ENCODE measurements around the gene TBC1D14. TPM values are rescaled to one million over a fixed set of nuclear protein-coding genes. Genes with fewer than 3 reads are reported as not detected.

Gene TBC1D14
- total RNA-seq, 1 donor from 2014 or later: 34.9 TPM

- Mint-ChIP-seq H3K4me1 (ENCODE audit: low read depth) (peaks cover 38% of the 10 kb centered on the region), H3K27ac (no peak overlapping the region), H3K27me3 (ENCODE audit: low read depth) (no peaks in the 10 kb centered on the region), H3K4me3 (ENCODE audit: low read depth) (no peak overlapping the region), H3K36me3 (ENCODE audit: low read depth) (peaks cover 53% of the 10 kb centered on the region), H3K9me3 (no peaks in the 10 kb centered on the region)
- intact Hi-C loops (cut with micrococcal nuclease): loop anchor here (5.0 kb wide), 2 partner anchors 42 to 57 kb away; no protein-coding TSS in a partner anchor
- no peak for DNase-seq (ENCODE audit: low spot score)
Observed at GRCh38 chr4:6929812-6930464, 20.3 kb downstream of the TBC1D14 start.

GRCh38 chr4:6932475-6932874 is 22.8 kb downstream of the TBC1D14 start:
- no peak overlapping the region for H3K27ac Mint-ChIP-seq
- H3K36me3 Mint-ChIP-seq (ENCODE audit: low read depth): peaks cover 43% of the 10 kb centered on the region
- no peak for DNase-seq (ENCODE audit: low spot score)
- H3K4me3 Mint-ChIP-seq (ENCODE audit: low read depth): no peak overlapping the region
- intact Hi-C loops (cut with micrococcal nuclease): no loop called here
- no peaks in the 10 kb centered on the region for H3K9me3 Mint-ChIP-seq
- peaks cover 15% of the 10 kb centered on the region for H3K4me1 Mint-ChIP-seq (ENCODE audit: low read depth)
- no peaks in the 10 kb centered on the region for H3K27me3 Mint-ChIP-seq (ENCODE audit: low read depth)

- intact Hi-C loops (cut with micrococcal nuclease): no loop called here
- no peaks in the 10 kb centered on the region for H3K9me3 Mint-ChIP-seq
- no peak overlapping the region for H3K4me3 Mint-ChIP-seq (ENCODE audit: low read depth)
- no peak for DNase-seq (ENCODE audit: low spot score)
- H3K36me3 Mint-ChIP-seq (ENCODE audit: low read depth): peaks cover 45% of the 10 kb centered on the region
- H3K4me1 Mint-ChIP-seq (ENCODE audit: low read depth): peaks cover 11% of the 10 kb centered on the region
- H3K27ac Mint-ChIP-seq: no peak overlapping the region
- no peaks in the 10 kb centered on the region for H3K27me3 Mint-ChIP-seq (ENCODE audit: low read depth)
Observed at GRCh38 chr4:6932918-6933317, 23.3 kb downstream of the TBC1D14 start.

- H3K4me1 Mint-ChIP-seq (ENCODE audit: low read depth): peaks cover 11% of the 10 kb centered on the region
- no peak overlapping the region for H3K27ac Mint-ChIP-seq
- DNase-seq (ENCODE audit: low spot score): no peak
- no peaks in the 10 kb centered on the region for H3K27me3 Mint-ChIP-seq (ENCODE audit: low read depth)
- no peaks in the 10 kb centered on the region for H3K9me3 Mint-ChIP-seq
- intact Hi-C loops (cut with micrococcal nuclease): no loop called here
- peaks cover 45% of the 10 kb centered on the region for H3K36me3 Mint-ChIP-seq (ENCODE audit: low read depth)
- H3K4me3 Mint-ChIP-seq (ENCODE audit: low read depth): no peak overlapping the region
Observed at GRCh38 chr4:6933691-6934430, 24.2 kb downstream of the TBC1D14 start.

GRCh38 chr4:6935965-6936364 is 26.3 kb downstream of the TBC1D14 start:
- Mint-ChIP-seq H3K36me3 (ENCODE audit: low read depth) (peaks cover 38% of the 10 kb centered on the region), H3K27ac (no peak overlapping the region), H3K4me3 (ENCODE audit: low read depth) (no peak overlapping the region), H3K9me3 (no peaks in the 10 kb centered on the region), H3K27me3 (ENCODE audit: low read depth) (no peaks in the 10 kb centered on the region), H3K4me1 (ENCODE audit: low read depth) (peaks cover 17% of the 10 kb centered on the region)
- no peak for DNase-seq (ENCODE audit: low spot score)
- intact Hi-C loops (cut with micrococcal nuclease): no loop called here

GRCh38 chr4:6937201-6937600 is 27.6 kb downstream of the TBC1D14 start:
- intact Hi-C loops (cut with micrococcal nuclease): no loop called here
- Mint-ChIP-seq H3K27ac (peak overlapping the region; percentile 31), H3K36me3 (ENCODE audit: low read depth) (peaks cover 33% of the 10 kb centered on the region), H3K4me1 (ENCODE audit: low read depth) (peaks cover 26% of the 10 kb centered on the region), H3K9me3 (no peaks in the 10 kb centered on the region), H3K27me3 (ENCODE audit: low read depth) (no peaks in the 10 kb centered on the region), H3K4me3 (ENCODE audit: low read depth) (no peak overlapping the region)
- DNase-seq (ENCODE audit: low spot score): no peak

GRCh38 chr4:6937754-6938153 is 28.1 kb downstream of the TBC1D14 start:
- Mint-ChIP-seq H3K36me3 (ENCODE audit: low read depth) (peaks cover 30% of the 10 kb centered on the region), H3K27me3 (ENCODE audit: low read depth) (no peaks in the 10 kb centered on the region), H3K27ac (no peak overlapping the region), H3K9me3 (no peaks in the 10 kb centered on the region), H3K4me3 (ENCODE audit: low read depth) (no peak overlapping the region), H3K4me1 (ENCODE audit: low read depth) (peaks cover 32% of the 10 kb centered on the region)
- DNase-seq (ENCODE audit: low spot score): no peak
- intact Hi-C loops (cut with micrococcal nuclease): no loop called here

GRCh38 chr4:6938237-6938636 is 28.6 kb downstream of the TBC1D14 start:
- Mint-ChIP-seq H3K36me3 (ENCODE audit: low read depth) (peaks cover 29% of the 10 kb centered on the region), H3K4me3 (ENCODE audit: low read depth) (no peak overlapping the region), H3K4me1 (ENCODE audit: low read depth) (peaks cover 37% of the 10 kb centered on the region), H3K27ac (no peak overlapping the region), H3K9me3 (no peaks in the 10 kb centered on the region), H3K27me3 (ENCODE audit: low read depth) (no peaks in the 10 kb centered on the region)
- DNase-seq (ENCODE audit: low spot score): no peak
- intact Hi-C loops (cut with micrococcal nuclease): no loop called here

GRCh38 chr4:6938647-6939271 is 29.1 kb downstream of the TBC1D14 start:
- intact Hi-C loops (cut with micrococcal nuclease): no loop called here
- Mint-ChIP-seq H3K27ac (no peak overlapping the region), H3K9me3 (no peaks in the 10 kb centered on the region), H3K4me3 (ENCODE audit: low read depth) (no peak overlapping the region), H3K4me1 (ENCODE audit: low read depth) (peaks cover 39% of the 10 kb centered on the region), H3K27me3 (ENCODE audit: low read depth) (no peaks in the 10 kb centered on the region), H3K36me3 (ENCODE audit: low read depth) (peaks cover 23% of the 10 kb centered on the region)
- DNase-seq (ENCODE audit: low spot score): no peak

GRCh38 chr4:6939761-6940743 is 30.4 kb downstream of the TBC1D14 start:
- peaks cover 34% of the 10 kb centered on the region for H3K4me1 Mint-ChIP-seq (ENCODE audit: low read depth)
- intact Hi-C loops (cut with micrococcal nuclease): loop anchor here (5.0 kb wide), 1 partner anchor 33 kb away; the partner anchor contains the start of gene TBC1D14
- H3K27ac Mint-ChIP-seq: peak overlapping the region; percentile 32
- DNase-seq (ENCODE audit: low spot score): no peak
- no peaks in the 10 kb centered on the region for H3K9me3 Mint-ChIP-seq
- peaks cover 16% of the 10 kb centered on the region for H3K36me3 Mint-ChIP-seq (ENCODE audit: low read depth)
- H3K27me3 Mint-ChIP-seq (ENCODE audit: low read depth): no peaks in the 10 kb centered on the region
- H3K4me3 Mint-ChIP-seq (ENCODE audit: low read depth): no peak overlapping the region

- DNase-seq (ENCODE audit: low spot score): no peak
- Mint-ChIP-seq H3K27ac (no peak overlapping the region), H3K4me1 (ENCODE audit: low read depth) (peaks cover 34% of the 10 kb centered on the region), H3K27me3 (ENCODE audit: low read depth) (no peaks in the 10 kb centered on the region), H3K9me3 (no peaks in the 10 kb centered on the region), H3K36me3 (ENCODE audit: low read depth) (peaks cover 11% of the 10 kb centered on the region), H3K4me3 (ENCODE audit: low read depth) (no peak overlapping the region)
- intact Hi-C loops (cut with micrococcal nuclease): loop anchor here (5.0 kb wide), 1 partner anchor 33 kb away; the partner anchor contains the start of gene TBC1D14
Observed at GRCh38 chr4:6940744-6941137, 31.1 kb downstream of the TBC1D14 start.

- Mint-ChIP-seq H3K36me3 (ENCODE audit: low read depth) (peaks cover 8% of the 10 kb centered on the region), H3K27me3 (ENCODE audit: low read depth) (no peaks in the 10 kb centered on the region), H3K9me3 (no peaks in the 10 kb centered on the region), H3K4me1 (ENCODE audit: low read depth) (peaks cover 33% of the 10 kb centered on the region), H3K4me3 (ENCODE audit: low read depth) (no peak overlapping the region), H3K27ac (peak overlapping the region; percentile 21)
- no peak for DNase-seq (ENCODE audit: low spot score)
- intact Hi-C loops (cut with micrococcal nuclease): loop anchor here (1.0 to 5.0 kb wide), 2 partner anchors 14 to 34 kb away; partner anchors contain the start of gene TBC1D14
Observed at GRCh38 chr4:6941796-6942195, 32.2 kb downstream of the TBC1D14 start.
